PC-9 (cell line): ENCODE results near the gene IP6K2. TPM values are rescaled to one million over a fixed set of nuclear protein-coding genes. Genes with fewer than 3 reads are reported as not detected.

ENCODE experiments used
- BruUV-seq: library from RNA; stranded (reverse); fragments of 400-500 nt; replicated peaks from 2 replicates; lab custom pipeline; 2021; lab: Mats Ljungman, UMichigan
- CTCF ChIA-PET: fragments of 300-600 bp; sonication (Branson Sonifier 250); formaldehyde crosslinking; loops from one replicate; lab custom pipeline; 2022; ENCODE audit warnings: antibody characterized with exemption; lab: Charles Lee
- POLR2A ChIA-PET: fragments of 300-600 bp; sonication (Branson Sonifier 250); formaldehyde crosslinking; loops from one replicate; lab custom pipeline; 2022; ENCODE audit warnings: antibody characterized with exemption; ENCODE audit not compliant: unreplicated experiment; lab: Charles Lee
- DNase-seq, 2 experiments: peaks; one replicate each; pipeline versions ENCODE4 v3.0.0 to v3.0.0-alpha.2; 2015 to 2022; ENCODE audit warnings: mixed read lengths in 1 of 2
- H2AFZ ChIP-seq: fragments of 200-600 bp; sonication (generic); 2 replicates; pipeline ENCODE4 v1.8.1; 2017; ENCODE audit warnings: antibody characterized with exemption
- H3F3A ChIP-seq: fragments of 200-600 bp; sonication (generic); 2 replicates; pipeline ENCODE4 v1.8.1; 2017; ENCODE audit warnings: antibody characterized with exemption, mild to moderate bottlenecking, low read depth; ENCODE audit not compliant: insufficient read depth
- H3K27ac ChIP-seq: fragments of 200-600 bp; sonication (generic); 2 replicates; pipeline ENCODE4 v1.6.1; 2016; ENCODE audit warnings: mixed run types
- H3K27me3 ChIP-seq: fragments of 200-600 bp; sonication (generic); 2 replicates; pipeline ENCODE4 v1.6.1; 2016; ENCODE audit warnings: low read depth, mixed run types; ENCODE audit not compliant: insufficient read depth
- H3K36me3 ChIP-seq: fragments of 200-600 bp; sonication (generic); 2 replicates; pipeline ENCODE4 v1.6.1; 2016; ENCODE audit warnings: low read depth, mixed run types
- H3K4me1 ChIP-seq: fragments of 200-600 bp; sonication (generic); replicated peaks from 2 replicates; pipeline ENCODE4 v1.6.1; 2016; ENCODE audit warnings: mixed run types; ENCODE audit not compliant: insufficient read depth
- H3K4me2 ChIP-seq: fragments of 200-600 bp; sonication (generic); 2 replicates; pipeline ENCODE4 v1.6.1; 2017; ENCODE audit warnings: mixed run types
- H3K4me3 ChIP-seq: fragments of 200-600 bp; sonication (generic); 2 replicates; pipeline ENCODE4 v1.6.1; 2016; ENCODE audit warnings: mixed run types
- H3K79me2 ChIP-seq: fragments of 200-600 bp; sonication (generic); 2 replicates; pipeline ENCODE4 v1.6.1; 2017; ENCODE audit warnings: low read depth, mixed run types
- H3K9me2 ChIP-seq: fragments of 200-600 bp; sonication (generic); 2 replicates; pipeline ENCODE4 v1.8.1; 2017; ENCODE audit warnings: mild to moderate bottlenecking; ENCODE audit not compliant: insufficient read depth
- H3K9me3 ChIP-seq: fragments of 200-600 bp; sonication (generic); 2 replicates; pipeline ENCODE4 v1.8.1; 2016; ENCODE audit warnings: low read depth; ENCODE audit not compliant: insufficient read depth
- H4K20me1 ChIP-seq: fragments of 200-600 bp; sonication (generic); 2 replicates; pipeline ENCODE4 v1.8.1; 2017; ENCODE audit not compliant: insufficient read depth
- EZH2 ChIP-seq: fragments of 200-600 bp; sonication (generic); IDR thresholded peaks from 2 replicates; pipeline ENCODE4 v1.8.0; 2017; ENCODE audit warnings: antibody characterized with exemption, low read depth
- intact Hi-C: fragments of 100-400 bp; cut with micrococcal nuclease; formaldehyde crosslinking; loops from one replicate; pipeline ENCODE4 v1.10.0; 2022; ENCODE audit not compliant: unreplicated experiment
- total RNA-seq: library from RNA; stranded (reverse); gene quantifications from 2 replicates; pipeline ENCODE4 v1.2.3, GENCODE V29; 2021
- TF ChIP-seq, protein P1 (sequence below): fragments of 200-600 bp; sonication (generic); conservative IDR thresholded peaks from 2 replicates; pipeline ENCODE4 v1.6.1; 2017; ENCODE audit warnings: mixed run types, antibody characterized with exemption, mild to moderate bottlenecking, moderate library complexity

Gene IP6K2
- total RNA-seq, 1 experiment from 2014 or later, result 123 TPM

DNA sequence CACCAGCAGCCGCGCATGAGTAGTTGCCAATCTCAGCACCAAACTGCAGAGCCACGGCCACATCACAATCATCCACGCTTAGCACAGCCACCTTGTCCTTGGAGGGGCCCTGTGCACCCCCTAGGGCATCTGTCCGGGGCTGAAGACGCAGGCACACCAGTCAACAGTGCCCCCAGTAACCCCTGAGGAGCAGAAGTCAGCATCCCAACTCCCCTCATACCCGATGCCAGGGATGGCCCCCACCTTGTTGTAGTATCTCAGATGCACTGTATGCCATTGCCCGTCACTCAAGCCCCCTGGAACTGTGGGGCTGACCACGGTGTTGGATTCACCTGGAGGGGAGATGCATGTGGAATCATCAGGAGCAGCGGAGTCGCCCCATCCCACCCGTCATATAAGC, 62.0 kb downstream of the IP6K2 start:
- POLR2A ChIA-PET, result no interaction called here
- H3F3A ChIP-seq, result no peaks in the 10 kb centered on the region
- no peak for TF ChIP-seq EZH2
- TF ChIP-seq, protein P1, sequence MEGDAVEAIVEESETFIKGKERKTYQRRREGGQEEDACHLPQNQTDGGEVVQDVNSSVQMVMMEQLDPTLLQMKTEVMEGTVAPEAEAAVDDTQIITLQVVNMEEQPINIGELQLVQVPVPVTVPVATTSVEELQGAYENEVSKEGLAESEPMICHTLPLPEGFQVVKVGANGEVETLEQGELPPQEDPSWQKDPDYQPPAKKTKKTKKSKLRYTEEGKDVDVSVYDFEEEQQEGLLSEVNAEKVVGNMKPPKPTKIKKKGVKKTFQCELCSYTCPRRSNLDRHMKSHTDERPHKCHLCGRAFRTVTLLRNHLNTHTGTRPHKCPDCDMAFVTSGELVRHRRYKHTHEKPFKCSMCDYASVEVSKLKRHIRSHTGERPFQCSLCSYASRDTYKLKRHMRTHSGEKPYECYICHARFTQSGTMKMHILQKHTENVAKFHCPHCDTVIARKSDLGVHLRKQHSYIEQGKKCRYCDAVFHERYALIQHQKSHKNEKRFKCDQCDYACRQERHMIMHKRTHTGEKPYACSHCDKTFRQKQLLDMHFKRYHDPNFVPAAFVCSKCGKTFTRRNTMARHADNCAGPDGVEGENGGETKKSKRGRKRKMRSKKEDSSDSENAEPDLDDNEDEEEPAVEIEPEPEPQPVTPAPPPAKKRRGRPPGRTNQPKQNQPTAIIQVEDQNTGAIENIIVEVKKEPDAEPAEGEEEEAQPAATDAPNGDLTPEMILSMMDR, result no peak
- H3K27me3 ChIP-seq, result no peaks in the 10 kb centered on the region
- intact Hi-C loops, result no loop called here
- no peak overlapping the region for H3K4me3 ChIP-seq
- no peak for DNase-seq
- H4K20me1 ChIP-seq, result no peaks in the 10 kb centered on the region
- H3K36me3 ChIP-seq, result no peaks in the 10 kb centered on the region
- H3K4me2 ChIP-seq, result no peak overlapping the region
- H3K4me1 ChIP-seq, result no peaks in the 10 kb centered on the region
- no peaks in the 10 kb centered on the region for H3K9me2 ChIP-seq
- no peaks in the 10 kb centered on the region for H3K79me2 ChIP-seq
- no peak overlapping the region for H2AFZ ChIP-seq
- CTCF ChIA-PET, result no interaction called here
- H3K9me3 ChIP-seq, result no peaks in the 10 kb centered on the region
- no peak overlapping the region for H3K27ac ChIP-seq
- BruUV-seq, result no TSS peak

GRCh38 chr3:48652923-48653715, 63.9 kb downstream of the IP6K2 start:
- Histone ChIP-seq H4K20me1 (no peaks in the 10 kb centered on the region), H3K4me3 (no peak overlapping the region), H3K4me1 (no peaks in the 10 kb centered on the region), H3K36me3 (no peaks in the 10 kb centered on the region), H3F3A (no peaks in the 10 kb centered on the region), H2AFZ (no peak overlapping the region), H3K27me3 (no peaks in the 10 kb centered on the region), H3K79me2 (no peaks in the 10 kb centered on the region), H3K4me2 (no peak overlapping the region), H3K9me3 (no peaks in the 10 kb centered on the region), H3K9me2 (no peaks in the 10 kb centered on the region), H3K27ac (no peak overlapping the region)
- POLR2A ChIA-PET, result interaction anchor here (0.6 kb wide), 1 partner anchor 65 kb away, joined by 5 read pairs; no protein-coding TSS in a partner anchor
- intact Hi-C loops, result loop anchor here (1.0 kb wide), 3 partner anchors 10 to 44 kb away; partner anchors contain the start of genes SLC26A6 and UQCRC1
- CTCF ChIA-PET, result no interaction called here
- no TSS peak for BruUV-seq
- DNase-seq, result peak; percentile 58
- TF ChIP-seq, protein P1, result no peak
- no peak for TF ChIP-seq EZH2

GRCh38 chr3:48651771-48652170, 65.2 kb downstream of the IP6K2 start:
- Histone ChIP-seq H3K79me2 (no peaks in the 10 kb centered on the region), H4K20me1 (no peaks in the 10 kb centered on the region), H3F3A (no peaks in the 10 kb centered on the region), H3K27me3 (no peaks in the 10 kb centered on the region), H2AFZ (no peak overlapping the region), H3K9me2 (no peaks in the 10 kb centered on the region), H3K4me3 (no peak overlapping the region), H3K27ac (no peak overlapping the region), H3K9me3 (no peaks in the 10 kb centered on the region), H3K4me1 (no peaks in the 10 kb centered on the region), H3K36me3 (no peaks in the 10 kb centered on the region), H3K4me2 (no peak overlapping the region)
- intact Hi-C loops, result no loop called here
- POLR2A ChIA-PET, result no interaction called here
- no TSS peak for BruUV-seq
- TF ChIP-seq EZH2, result no peak
- TF ChIP-seq, protein P1, result no peak
- no peak for DNase-seq
- CTCF ChIA-PET, result no interaction called here
